Measurements from ENCODE around the gene OPCML. TPM values are rescaled to one million over a fixed set of nuclear protein-coding genes. Genes with fewer than 3 reads are reported as not detected.
A peak's percentile ranks its signal among the peaks of the same experiment; 100 is the strongest.

Gene OPCML
- total RNA-seq, 4 donors from 2014 or later, result 0.16 TPM; not detected in 3

- no peak overlapping the region for H3K4me3 ChIP-seq (ENCODE audit: low read depth, poor library complexity, severe bottlenecking)
- WGBS, 2 donors, result 30 to 34% methylated on average over 12 of the region's 12 CpGs
- TF ChIP-seq POLR2A (IDR thresholded peaks at IDR 0.05) (no peak), CTCF (IDR thresholded peaks at IDR 0.05) (no peak)
- intact Hi-C loops (cut with DNase I; ENCODE audit: low total_unique reads), result no loop called here
- peak in 1 of 2 donors; percentile 26 for DNase-seq (ENCODE audit: low spot score in 2 of 2)
These were observed 368.6 kb downstream of the OPCML start for GRCh38 chr11:133163463-133164419.

DNA sequence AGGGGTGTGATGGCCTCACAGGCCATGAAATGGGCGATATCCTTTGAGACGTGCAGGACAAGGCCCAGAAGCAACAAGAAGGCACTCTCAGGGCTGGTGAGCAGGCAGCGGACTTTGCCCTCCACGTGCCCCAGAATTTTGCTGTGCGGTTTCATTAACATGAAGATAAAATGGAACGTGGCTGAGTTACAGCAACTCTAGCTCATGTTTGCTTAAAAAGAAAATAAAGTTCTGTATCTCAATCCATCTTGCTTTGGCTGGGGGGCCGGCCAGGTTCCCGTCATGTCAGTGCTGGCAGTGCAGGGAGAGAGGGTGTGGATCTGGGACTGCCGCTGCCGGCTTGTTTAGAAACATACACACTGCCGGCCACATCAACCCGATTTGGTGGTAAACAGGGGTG, 370.1 kb downstream of the OPCML start:
- 86 to 93% methylated on average over 12 of the region's 12 CpGs for WGBS, 2 donors
- DNase-seq (ENCODE audit: low spot score in 2 of 2), result peak in 1 of 2 donors; percentile 77
- intact Hi-C loops (cut with DNase I; ENCODE audit: low total_unique reads), result no loop called here
- TF ChIP-seq POLR2A (IDR thresholded peaks at IDR 0.05), result no peak
- no peak overlapping the region for H3K4me3 ChIP-seq (ENCODE audit: low read depth, poor library complexity, severe bottlenecking)

- no peak overlapping the region for H3K4me3 ChIP-seq (ENCODE audit: low read depth, poor library complexity, severe bottlenecking)
- peak in 1 of 2 donors; percentile 82 for DNase-seq (ENCODE audit: low spot score in 2 of 2)
These were observed 371.5 kb downstream of the OPCML start for GRCh38 chr11:133160754-133161153.

DNA sequence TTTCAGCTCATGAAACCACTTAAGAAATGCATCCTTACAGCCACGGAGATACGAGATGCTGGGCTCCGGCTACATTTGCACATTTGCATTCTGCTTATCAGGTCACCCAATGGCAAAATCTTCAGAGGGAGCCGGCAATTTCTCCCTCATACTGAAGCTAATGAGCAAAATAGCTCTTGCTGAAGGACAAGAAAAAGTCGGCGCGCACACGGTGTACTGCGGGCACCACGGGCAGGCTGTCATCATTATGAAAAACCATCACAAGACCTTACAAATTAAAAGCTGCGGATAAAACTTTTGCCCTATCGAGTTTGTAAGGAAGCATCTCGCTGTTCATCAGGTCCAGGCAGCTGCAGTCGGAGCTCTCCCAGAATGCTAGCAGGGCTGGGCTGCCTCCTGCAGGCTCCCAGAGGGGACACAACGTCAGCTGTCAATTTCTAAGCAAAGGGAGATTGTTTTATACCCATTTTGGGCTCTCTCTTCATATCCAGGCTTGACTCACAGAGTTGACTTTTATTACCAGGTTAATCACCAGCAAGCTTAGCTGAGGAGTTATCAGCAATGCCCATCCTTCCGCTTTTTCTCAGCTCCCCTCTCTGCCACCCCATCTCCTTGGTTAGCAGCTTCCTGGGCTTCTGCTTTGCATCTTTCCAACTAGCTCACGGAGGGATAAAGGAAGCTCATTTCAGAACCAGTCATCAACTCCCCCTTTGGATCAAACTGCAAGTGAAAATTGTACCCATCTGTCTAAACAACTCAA, 375.1 kb downstream of the OPCML start:
- no peak for TF ChIP-seq CTCF (IDR thresholded peaks at IDR 0.05)
- TF ChIP-seq POLR2A (IDR thresholded peaks at IDR 0.05), result no peak
- no peak overlapping the region for H3K4me3 ChIP-seq (ENCODE audit: low read depth, poor library complexity, severe bottlenecking)
- 45 to 49% methylated on average over 17 of the region's 17 CpGs for WGBS, 2 donors
- peak in 1 of 2 donors; percentile 75 for DNase-seq (ENCODE audit: low spot score in 2 of 2)
- intact Hi-C loops (cut with DNase I; ENCODE audit: low total_unique reads), result loop anchor here (10.0 kb wide), 1 partner anchor 72 kb away; no protein-coding TSS in a partner anchor

More at GRCh38 chr11:133160754-133161153, 371.5 kb downstream of the OPCML start:
- intact Hi-C loops (cut with DNase I; ENCODE audit: low total_unique reads), result no loop called here
- TF ChIP-seq POLR2A (IDR thresholded peaks at IDR 0.05) (no peak), CTCF (IDR thresholded peaks at IDR 0.05) (no peak)
- 50 to 55% methylated on average over 7 of the region's 7 CpGs for WGBS, 2 donors

- WGBS, 2 donors, result 69 to 76% methylated on average over 4 of the region's 4 CpGs
- H3K4me3 ChIP-seq (ENCODE audit: low read depth, poor library complexity, severe bottlenecking), result no peak overlapping the region
- TF ChIP-seq POLR2A (IDR thresholded peaks at IDR 0.05), result no peak
- no peak for TF ChIP-seq CTCF (IDR thresholded peaks at IDR 0.05)
- no peak for DNase-seq (ENCODE audit: low spot score in 2 of 2)
- intact Hi-C loops (cut with DNase I; ENCODE audit: low total_unique reads), result loop anchor here (10.0 kb wide), 1 partner anchor 70 kb away; no protein-coding TSS in a partner anchor
These were observed 377.5 kb downstream of the OPCML start for GRCh38 chr11:133154781-133155180.

DNA sequence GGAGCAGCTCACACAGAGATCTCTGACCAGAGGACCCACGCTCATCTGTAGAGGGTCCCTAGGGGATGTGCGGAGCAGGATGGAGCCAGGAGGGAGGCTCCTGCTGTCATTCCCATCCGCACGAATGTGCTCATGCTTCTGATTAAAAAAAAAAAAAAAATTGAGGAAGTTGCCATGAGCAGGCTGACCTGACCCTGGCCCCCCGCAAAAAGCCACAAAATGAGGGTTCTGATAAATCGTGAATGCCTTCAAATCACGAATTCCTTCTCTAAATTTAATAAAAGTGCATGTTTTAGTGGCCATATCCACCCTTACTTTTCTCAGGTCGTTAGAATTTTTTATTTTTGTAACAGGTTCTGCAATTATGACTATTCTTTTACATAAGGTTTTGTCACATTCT, 378.2 kb downstream of the OPCML start:
- intact Hi-C loops (cut with DNase I; ENCODE audit: low total_unique reads), result loop anchor here (10.0 kb wide), 1 partner anchor 69 kb away; no protein-coding TSS in a partner anchor
- H3K4me3 ChIP-seq (ENCODE audit: low read depth, poor library complexity, severe bottlenecking), result no peak overlapping the region
- TF ChIP-seq POLR2A (IDR thresholded peaks at IDR 0.05) (no peak), CTCF (IDR thresholded peaks at IDR 0.05) (no peak)
- DNase-seq (ENCODE audit: low spot score in 2 of 2), result peak in 1 of 2 donors; percentile 12
- 58 to 69% methylated on average over 8 of the region's 8 CpGs for WGBS, 2 donors

Measured in lower leg skin (tissue), 4 donors.